Thymus (tissue), 11 donors: ENCODE data around the gene TRIM31. TPM values are rescaled to one million over a fixed set of nuclear protein-coding genes. Genes with fewer than 3 reads are reported as not detected.

Source experiments
- DNase-seq, 9 donors: peaks; one replicate each; pipeline ENCODE4 v3.0.0-alpha.2; 2013; ENCODE audit warnings: low spot score in 9 of 9, low read depth in 6 of 9, missing footprints in 1 of 9
- H3K27ac ChIP-seq, 2 donors: one replicate each; pipeline ENCODE4 v1.5.1; 2013; ENCODE audit warnings: control low read depth in 1 of 2, low read depth in 1 of 2, low read length in 1 of 2, mild to moderate bottlenecking in 1 of 2, moderate library complexity in 1 of 2
- H3K27me3 ChIP-seq, 2 donors: one replicate each; pipeline ENCODE4 v1.5.1; 2013; ENCODE audit warnings: low read length in 1 of 2; ENCODE audit not compliant: control insufficient read depth in 2 of 2, insufficient read depth in 1 of 2
- H3K36me3 ChIP-seq, 2 donors: one replicate each; pipeline ENCODE4 v1.5.1; 2013; ENCODE audit warnings: low read length in 1 of 2, mild to moderate bottlenecking in 1 of 2, moderate library complexity in 1 of 2; ENCODE audit not compliant: control insufficient read depth in 2 of 2, insufficient read depth in 2 of 2
- H3K4me1 ChIP-seq, 2 donors: one replicate each; pipeline ENCODE4 v1.5.1; 2013; ENCODE audit warnings: low read length in 2 of 2; ENCODE audit not compliant: control insufficient read depth in 2 of 2, insufficient read depth in 2 of 2
- H3K4me3 ChIP-seq, 2 donors: one replicate each; pipeline ENCODE4 v1.5.1; 2013; ENCODE audit warnings: low read length in 2 of 2, control low read depth in 1 of 2, mild to moderate bottlenecking in 1 of 2
- H3K9me3 ChIP-seq, 2 donors: one replicate each; pipeline ENCODE4 v1.5.1; 2013; ENCODE audit warnings: low read length in 1 of 2, mild to moderate bottlenecking in 1 of 2; ENCODE audit not compliant: control insufficient read depth in 2 of 2, insufficient read depth in 1 of 2
- WGBS: extraction: QIAGEN DNeasy Blood & Tissue Kit; methylation state at CpG from one replicate; pipeline ENCODE4 v1.1.7; 2013; 5-methylcytosine and 5-hydroxymethylcytosine counted together
- polyA plus RNA-seq: library from polyadenylated mRNA; stranded (reverse); fragments of 200-250 nt; gene quantifications from one replicate; pipeline ENCODE4 v1.2.3, GENCODE V29; 2013
- total RNA-seq: library from RNA; stranded (reverse); fragments of 120-200 nt; gene quantifications from one replicate; pipeline ENCODE4 v1.2.4, GENCODE V29; 2013
- donor health status: healthy.

TRIM31 gene
- total and polyA plus RNA-seq, 2 donors, result 0.28 to 1.4 TPM

- no peaks in the 10 kb centered on the region for H3K36me3 ChIP-seq
- no peaks in the 10 kb centered on the region for H3K4me1 ChIP-seq
- H3K4me3 ChIP-seq, result no peak overlapping the region
- no peaks in the 10 kb centered on the region for H3K27me3 ChIP-seq
- H3K9me3 ChIP-seq, result no peaks in the 10 kb centered on the region
- no peak overlapping the region for H3K27ac ChIP-seq
- no peak for DNase-seq
- 98% methylated on average over 3 of the region's 3 CpGs for WGBS
Observed at GRCh38 chr6:30053682-30054081, 59.2 kb downstream of the TRIM31 start.

Other genes starting within 250 kb of the TRIM31 start
- 741 TPM for gene HLA-A, start 170.6 kb downstream of the TRIM31 start, total RNA-seq
- gene HLA-A, start 170.6 kb downstream of the TRIM31 start, polyA plus RNA-seq, result 1,655 TPM
- 95.9 TPM for gene POLR1H, start 51.8 kb downstream of the TRIM31 start, total RNA-seq
- gene POLR1H, start 51.8 kb downstream of the TRIM31 start, polyA plus RNA-seq, result 91.0 TPM
- 32.8 TPM for gene PPP1R11, start 45.9 kb downstream of the TRIM31 start, total RNA-seq
- gene PPP1R11, start 45.9 kb downstream of the TRIM31 start, polyA plus RNA-seq, result 50.5 TPM
- 0.19 TPM for gene RNF39, start 37.3 kb downstream of the TRIM31 start, total RNA-seq
- 2.0 TPM for gene RNF39, start 37.3 kb downstream of the TRIM31 start, polyA plus RNA-seq
- 0.09 TPM for gene TRIM40, start 23.1 kb upstream of the TRIM31 start, total RNA-seq
- gene TRIM40, start 23.1 kb upstream of the TRIM31 start, polyA plus RNA-seq, result 0.16 TPM
- 0.57 TPM for gene TRIM10, start 48.1 kb upstream of the TRIM31 start, total RNA-seq
- 0.16 TPM for gene TRIM10, start 48.1 kb upstream of the TRIM31 start, polyA plus RNA-seq
- 0.19 TPM for gene TRIM15, start 50.5 kb upstream of the TRIM31 start, total RNA-seq
- gene TRIM15, start 50.5 kb upstream of the TRIM31 start, polyA plus RNA-seq, result 0.59 TPM
- 19.7 TPM for gene TRIM26, start 100.3 kb upstream of the TRIM31 start, total RNA-seq
- gene TRIM26, start 100.3 kb upstream of the TRIM31 start, polyA plus RNA-seq, result 31.3 TPM
- 7.2 TPM for gene TRIM39, start 213.8 kb upstream of the TRIM31 start, total RNA-seq
- gene TRIM39, start 213.8 kb upstream of the TRIM31 start, polyA plus RNA-seq, result 12.7 TPM
- 35.4 TPM for gene RPP21, start 232.1 kb upstream of the TRIM31 start, total RNA-seq
- gene RPP21, start 232.1 kb upstream of the TRIM31 start, polyA plus RNA-seq, result 76.2 TPM